HG03066 (cell line): ENCODE data around the gene ELL2.
"Not testable (repeated sequence)": the region's sequence is repeated elsewhere in the genome, so short reads cannot be mapped to it uniquely, and the experiment has no call there.

Source experiments
- ATAC-seq: cut with Tn5 transposase; IDR thresholded peaks from one replicate; pipeline ENCODE4 v1.9.1; 2021; ENCODE audit warnings: low read depth; ENCODE audit not compliant: unreplicated experiment

The ELL2 gene

GRCh38 chr5:95915999-95916686, 45.5 kb downstream of the ELL2 start:
- peak; percentile 64 for ATAC-seq

DNA sequence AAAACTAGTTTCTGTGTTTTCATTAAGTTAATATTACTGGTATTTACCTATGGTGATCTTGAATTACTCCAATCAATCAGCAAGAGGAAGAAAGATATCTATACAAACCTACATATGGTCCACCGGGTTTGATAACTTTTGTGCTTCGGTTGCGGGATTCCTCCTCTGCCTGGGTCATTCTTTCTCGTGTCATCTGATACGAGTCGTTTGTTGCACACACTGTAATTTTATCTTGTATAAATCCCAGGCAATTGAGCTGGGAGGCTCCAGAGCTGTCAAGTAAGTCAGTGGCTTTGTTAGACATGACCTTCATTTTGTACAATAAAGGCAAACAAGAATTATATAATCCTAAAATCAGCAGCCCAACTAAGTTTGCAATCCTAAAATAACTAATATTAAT, 48.0 kb downstream of the ELL2 start:
- no peak for ATAC-seq

DNA sequence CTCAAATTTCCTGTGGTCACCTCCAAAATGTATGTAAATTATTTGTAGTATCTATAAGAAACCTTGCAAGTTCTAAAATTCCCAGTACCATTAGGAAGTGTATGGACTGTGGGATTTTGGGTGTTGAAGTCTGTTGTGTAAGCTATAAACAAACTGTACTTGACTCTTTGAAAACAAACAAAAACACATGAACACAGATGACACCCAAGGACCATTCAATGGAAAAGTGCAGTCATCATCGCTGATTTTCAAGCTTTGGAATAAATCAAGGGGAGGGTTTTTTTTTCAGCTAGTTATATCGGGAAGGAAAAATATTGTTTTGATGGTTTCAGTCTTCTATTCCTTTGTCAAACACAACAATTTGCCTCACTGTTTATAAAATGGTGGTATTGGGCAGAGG, 49.6 kb downstream of the ELL2 start:
- no peak for ATAC-seq

DNA sequence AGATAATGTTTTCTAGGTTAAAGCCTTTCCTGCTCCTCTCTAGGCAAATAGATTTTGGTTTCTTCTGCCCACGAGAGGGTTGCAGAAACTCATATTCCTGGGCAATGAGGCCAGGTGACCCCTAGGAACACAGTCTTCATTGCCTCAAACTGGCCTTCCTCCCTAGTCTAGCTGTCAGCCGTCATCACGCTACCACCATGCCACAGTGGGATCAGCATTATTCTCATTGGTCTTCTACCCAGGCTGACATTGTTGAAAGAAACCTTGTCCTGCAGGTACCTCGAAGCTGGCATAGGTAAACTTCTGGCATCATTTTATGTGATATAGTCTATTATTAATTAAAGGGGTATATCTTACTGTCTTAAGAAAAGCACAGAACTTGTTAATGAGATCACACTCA, 51.1 kb downstream of the ELL2 start:
- no peak for ATAC-seq

GRCh38 chr5:95909738-95910137, 51.9 kb downstream of the ELL2 start:
- ATAC-seq: no peak

DNA sequence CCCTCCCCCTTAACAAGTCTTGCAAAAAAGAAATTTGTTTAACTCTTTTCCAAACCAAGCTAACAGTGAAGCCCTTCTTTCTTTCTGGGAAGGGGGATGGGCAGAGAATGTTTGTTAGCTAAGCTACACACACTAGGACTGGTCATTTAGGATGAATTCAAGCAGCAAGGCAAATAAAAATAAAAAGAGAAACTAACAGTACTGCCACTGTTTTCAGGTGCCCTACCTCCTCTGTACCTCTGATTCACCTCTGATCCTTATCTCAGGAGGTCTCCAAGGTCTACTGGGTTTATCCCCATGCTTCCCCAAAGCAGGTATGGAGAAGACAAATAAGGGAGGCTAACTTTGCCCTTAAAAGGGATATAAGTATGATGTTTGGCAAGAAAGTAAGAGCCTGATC, 52.9 kb downstream of the ELL2 start:
- ATAC-seq: no peak

DNA sequence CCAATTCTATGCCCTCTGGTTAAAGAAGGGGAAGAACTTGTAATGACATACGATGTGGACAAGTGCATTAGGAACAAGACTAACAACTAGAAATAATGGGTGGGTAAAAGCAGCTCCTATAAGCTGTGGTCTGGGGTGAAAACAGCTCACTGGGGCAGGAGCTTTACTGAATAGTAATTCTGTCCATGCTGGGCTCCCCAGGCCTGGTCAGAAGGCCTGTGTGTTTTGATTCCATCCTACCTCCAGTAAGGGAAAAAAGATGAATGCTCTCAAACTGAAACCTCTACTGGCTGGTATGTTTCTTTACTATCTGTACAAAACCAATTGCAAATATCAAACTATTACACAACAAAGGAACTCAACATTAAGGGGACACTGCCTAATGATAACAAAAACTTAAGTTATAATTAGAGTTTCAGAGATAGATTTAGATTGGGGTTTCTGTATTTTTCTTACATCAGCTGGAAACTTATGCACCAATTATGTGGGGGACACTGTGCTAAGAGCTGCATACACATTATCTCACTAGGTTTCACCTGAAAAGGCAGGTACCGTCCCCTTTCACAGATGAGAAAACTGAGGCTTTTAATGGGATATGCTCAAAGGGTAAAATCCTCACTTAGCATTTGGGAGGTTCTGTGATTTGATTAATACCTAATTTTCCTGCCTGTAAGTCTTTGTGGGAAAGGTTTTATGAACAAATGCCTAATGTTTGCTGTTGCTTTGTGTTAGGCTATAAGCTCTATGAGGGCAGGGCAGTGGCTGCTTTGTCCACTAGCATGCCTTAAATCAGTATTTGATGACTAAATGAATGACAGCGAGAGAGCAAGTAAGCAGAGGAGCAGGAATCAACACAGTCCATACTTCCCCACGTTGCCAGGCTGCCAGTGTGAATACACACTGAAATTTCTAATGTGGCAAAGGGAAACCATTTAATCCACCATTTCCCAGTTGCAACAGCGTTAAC, 53.6 kb downstream of the ELL2 start:
- ATAC-seq: peak; percentile 15

GRCh38 chr5:95907067-95907705, 54.5 kb downstream of the ELL2 start:
- peak; percentile 47 for ATAC-seq

DNA sequence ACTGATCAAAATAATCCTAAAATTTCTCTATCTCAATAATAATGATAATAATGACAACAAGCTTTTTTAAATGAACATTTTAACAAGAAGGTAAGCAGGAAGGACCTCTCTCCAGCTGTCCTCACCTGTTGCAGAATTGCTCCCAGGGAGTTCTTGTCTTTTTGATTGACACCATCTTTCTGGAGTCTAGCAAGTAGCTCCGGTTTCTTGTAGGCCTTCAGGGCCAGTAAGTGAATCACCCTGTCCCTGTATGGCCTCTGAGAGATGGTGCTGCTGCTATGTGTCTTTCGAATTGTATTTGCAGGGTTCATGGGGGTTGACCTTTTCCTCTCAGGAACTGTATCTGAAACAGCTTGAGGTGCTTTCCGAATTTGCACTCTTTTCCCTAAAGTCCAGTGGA, 55.3 kb downstream of the ELL2 start:
- ATAC-seq: not testable (repeated sequence)

- no peak for ATAC-seq
Observed at GRCh38 chr5:95904827-95905226, 56.8 kb downstream of the ELL2 start.

DNA sequence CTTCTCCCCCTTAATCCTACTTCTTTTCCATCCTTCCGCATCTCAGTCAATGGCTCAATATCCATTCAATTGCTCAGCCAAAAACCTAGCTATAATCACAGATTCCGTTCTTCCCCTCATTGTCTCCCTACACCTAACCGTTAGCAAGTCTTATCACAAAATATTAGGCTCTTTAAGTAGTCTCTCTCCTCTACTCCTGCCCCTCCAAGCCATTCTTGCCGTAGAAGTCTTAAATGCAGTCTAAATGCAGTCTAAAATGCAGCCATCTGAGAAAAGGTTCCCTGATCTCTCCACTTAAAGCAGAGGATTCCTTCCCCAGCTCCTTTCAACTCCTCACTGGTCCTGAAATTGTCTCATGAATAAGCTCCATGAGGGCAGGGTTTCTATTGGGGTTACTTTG, 57.8 kb downstream of the ELL2 start:
- ATAC-seq: no peak

DNA sequence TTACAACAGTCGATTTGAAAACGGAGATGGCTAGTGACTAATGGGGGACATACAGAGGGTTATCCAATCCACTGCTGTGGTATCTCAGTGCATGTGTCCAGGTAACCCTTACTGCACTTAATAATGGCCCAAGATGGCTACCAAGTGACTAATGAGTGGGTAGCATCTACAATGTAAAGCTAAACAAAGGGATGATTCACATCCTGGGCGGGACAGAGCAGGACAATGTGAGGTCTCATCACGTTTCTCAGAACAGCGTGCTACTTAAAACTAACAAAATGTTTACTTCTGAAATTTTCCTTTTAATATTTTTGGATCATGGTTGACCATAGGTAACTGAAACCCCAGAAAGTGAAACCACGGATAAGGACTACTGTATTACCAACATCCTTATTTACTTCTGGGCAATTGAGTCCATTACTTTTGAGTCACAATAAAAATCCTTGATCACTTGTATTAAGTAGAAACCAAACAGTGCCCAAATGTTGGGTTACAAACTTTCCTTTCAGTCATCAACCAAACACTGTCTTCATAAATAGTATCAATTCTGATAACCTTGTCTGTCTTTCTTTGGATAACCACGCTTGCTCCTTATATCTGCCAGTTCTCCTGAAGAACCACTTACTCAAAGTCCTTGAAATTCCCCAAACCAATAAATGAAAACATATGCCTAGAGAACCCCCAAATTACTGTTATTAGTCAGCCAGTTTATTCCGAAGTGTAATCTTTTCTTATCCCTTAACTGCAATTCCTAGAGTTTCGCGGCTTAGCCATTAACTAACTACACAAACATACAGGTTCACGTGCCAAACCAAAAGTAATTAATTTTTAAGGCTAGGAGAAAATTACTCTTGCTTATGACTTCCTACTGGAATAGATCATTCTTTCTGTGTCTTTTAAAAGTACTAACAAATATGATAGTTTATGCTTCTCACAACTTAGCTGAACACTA, 59.7 kb downstream of the ELL2 start:
- no peak for ATAC-seq

GRCh38 chr5:95900383-95900958, 61.2 kb downstream of the ELL2 start:
- no peak for ATAC-seq

DNA sequence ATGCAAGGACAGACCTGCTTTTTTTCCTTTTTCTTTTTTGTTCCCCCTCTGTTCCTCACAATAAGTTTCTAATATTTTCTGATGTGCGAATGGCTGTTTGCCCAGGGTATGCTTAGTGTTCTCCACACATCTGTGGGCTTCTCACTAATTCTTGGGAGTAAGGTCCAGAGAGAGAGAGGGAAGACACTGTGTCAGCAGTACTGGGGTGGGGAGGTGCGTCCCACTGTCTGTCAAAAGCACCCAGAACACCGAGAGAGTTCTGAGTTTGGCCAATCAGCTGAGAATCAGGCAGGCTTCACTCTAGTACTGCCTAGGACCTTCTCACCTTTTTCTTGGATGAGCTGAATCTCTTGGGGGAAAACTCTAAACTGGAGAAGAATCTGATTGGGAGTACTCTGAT, 61.8 kb downstream of the ELL2 start:
- no peak for ATAC-seq

DNA sequence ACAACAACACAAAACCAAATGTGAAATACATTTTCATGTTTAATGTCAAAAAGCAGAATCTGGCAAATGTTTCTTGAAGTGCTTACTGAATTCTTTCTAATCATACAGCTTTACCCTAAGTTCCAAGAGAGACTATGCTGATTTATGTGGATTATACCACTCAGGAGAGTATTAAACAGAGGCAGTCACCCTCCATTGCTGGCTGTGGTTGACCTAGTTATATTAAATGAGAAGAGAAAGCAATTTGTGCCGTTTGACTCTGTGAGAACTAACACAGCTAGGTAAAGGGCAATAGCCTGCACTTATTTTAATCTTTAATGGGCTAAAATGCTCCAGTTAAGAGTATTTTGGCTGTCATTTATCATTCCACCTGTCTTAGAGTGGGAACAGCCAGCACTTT, 62.6 kb downstream of the ELL2 start:
- no peak for ATAC-seq

- ATAC-seq: no peak
Observed at GRCh38 chr5:95895771-95896170, 65.9 kb downstream of the ELL2 start.

- ATAC-seq: no peak
Observed at GRCh38 chr5:95895251-95895650, 66.4 kb downstream of the ELL2 start.

- peak; percentile 78 for ATAC-seq
Observed at GRCh38 chr5:95892784-95893354, 68.8 kb downstream of the ELL2 start.

- ATAC-seq: no peak
Observed at GRCh38 chr5:95891499-95891898, 70.2 kb downstream of the ELL2 start.

DNA sequence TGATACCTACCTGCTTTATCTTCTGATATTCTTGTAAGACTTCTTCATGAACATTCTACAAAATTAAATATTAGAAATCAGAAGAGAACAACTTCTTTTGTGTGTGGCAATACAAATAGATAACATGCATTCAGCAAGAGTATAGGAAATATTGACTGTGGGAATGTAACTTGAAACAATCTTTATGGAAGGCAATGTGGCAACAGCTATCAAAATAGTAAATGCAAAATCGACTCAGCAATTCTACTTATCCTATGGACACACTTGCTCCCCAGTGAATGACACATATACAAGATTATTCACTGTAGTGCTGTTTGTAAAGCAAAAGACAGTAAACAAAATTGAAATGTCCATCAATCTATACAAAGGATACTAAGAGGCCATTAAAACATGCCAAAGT, 72.6 kb downstream of the ELL2 start:
- ATAC-seq: no peak
